Stimulated activated CD4-positive, alpha-beta T cell treated with anti-CD3 and anti-CD28 coated beads, Interleukin-2, amount 100 ng/mL, for 4 hours (primary cell): ENCODE measurements around the gene TBL1XR1.
"Not testable (repeated sequence)": the region's sequence is repeated elsewhere in the genome, so short reads cannot be mapped to it uniquely, and the experiment has no call there.

Experiments used
- DNase-seq: peaks from one replicate; pipeline ENCODE4 v3.0.0-alpha.2; 2020; ENCODE audit warnings: low read depth

The TBL1XR1 gene

GRCh38 chr3:177181418-177181817 lies 15.9 kb downstream of the TBL1XR1 start:
- no peak for DNase-seq

DNA sequence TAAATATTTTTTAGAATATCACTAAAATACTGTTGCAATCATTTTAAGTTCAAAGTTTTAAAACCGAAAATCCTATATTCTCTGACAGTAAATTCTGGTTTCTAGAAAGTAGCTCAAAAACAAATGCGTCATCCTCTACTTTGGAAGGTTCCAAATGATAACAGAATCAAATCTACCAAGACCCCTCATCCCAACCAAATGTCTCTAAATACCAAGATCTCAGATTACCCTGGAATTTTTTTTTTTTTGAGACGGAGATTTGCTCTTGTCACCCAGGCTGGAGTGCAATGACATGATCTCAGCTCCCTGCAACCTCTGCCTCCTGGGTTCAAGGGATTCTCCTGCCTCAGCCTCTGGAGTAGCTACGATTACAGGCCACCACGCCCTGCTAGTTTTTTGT lies 16.8 kb downstream of the TBL1XR1 start:
- no peak for DNase-seq

GRCh38 chr3:177179281-177180067 lies 17.8 kb downstream of the TBL1XR1 start:
- DNase-seq = no peak

DNA sequence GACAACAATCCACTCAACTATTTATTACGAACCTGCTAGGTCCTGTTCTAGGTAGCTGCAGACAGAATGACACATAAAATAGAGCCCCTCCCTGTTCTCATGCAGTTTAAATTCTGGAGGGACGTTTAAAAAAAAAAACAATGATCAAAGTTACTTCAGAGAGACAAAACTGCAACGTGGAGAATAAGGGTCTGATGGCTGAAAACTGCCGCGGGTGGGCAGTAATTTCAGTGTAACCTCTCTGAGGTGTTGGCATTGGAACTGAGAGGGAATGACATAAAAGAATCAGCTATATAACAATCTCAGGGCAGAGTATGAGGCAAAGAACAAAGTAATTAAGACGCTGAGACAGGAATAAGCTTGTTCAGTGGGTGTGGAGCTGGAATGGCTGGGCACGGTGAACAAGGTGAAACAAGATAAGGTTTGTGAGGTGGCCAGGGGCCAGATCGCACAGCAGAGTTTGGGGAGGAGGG lies 19.5 kb downstream of the TBL1XR1 start:
- no peak for DNase-seq

- DNase-seq = no peak
Observed at GRCh38 chr3:177174607-177175170, 22.6 kb downstream of the TBL1XR1 start.

DNA sequence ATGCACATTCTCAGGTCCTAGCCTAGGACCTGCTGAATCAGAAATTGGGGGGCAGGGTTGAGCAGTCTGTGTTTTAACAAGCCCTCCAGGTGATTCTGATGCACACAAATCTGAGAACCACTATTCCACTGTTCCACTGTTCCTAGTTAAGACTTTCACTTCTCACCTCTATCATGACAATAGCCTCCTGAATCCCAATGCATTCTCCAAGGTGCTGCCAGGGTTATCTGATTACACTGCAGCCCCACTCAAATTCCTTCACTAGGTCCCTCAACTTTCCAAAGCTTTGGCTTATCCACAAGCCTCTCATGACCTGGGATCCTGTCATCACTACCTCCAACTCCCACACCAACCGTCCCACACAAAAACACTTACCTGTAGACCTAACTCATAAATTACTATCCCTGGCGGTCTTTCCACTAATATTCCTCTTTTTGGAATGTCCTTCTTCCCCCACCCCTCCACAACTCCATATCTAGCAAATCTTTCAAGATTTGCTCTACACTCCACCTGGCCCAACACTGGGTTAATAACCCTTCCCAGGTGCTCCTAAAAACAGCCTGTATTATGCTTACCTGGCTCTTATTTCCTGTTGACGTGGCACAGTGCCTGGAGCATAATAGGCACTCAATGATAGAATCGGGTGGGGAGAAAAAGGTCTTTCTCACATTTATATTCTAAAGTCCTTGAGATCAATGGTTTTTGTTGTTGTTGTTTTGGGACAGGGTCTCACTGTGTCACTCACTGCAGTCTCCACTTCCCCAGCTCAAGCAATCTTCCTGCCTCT lies 27.2 kb downstream of the TBL1XR1 start:
- DNase-seq = no peak

- no peak for DNase-seq
Observed at GRCh38 chr3:177168431-177168830, 28.9 kb downstream of the TBL1XR1 start.

DNA sequence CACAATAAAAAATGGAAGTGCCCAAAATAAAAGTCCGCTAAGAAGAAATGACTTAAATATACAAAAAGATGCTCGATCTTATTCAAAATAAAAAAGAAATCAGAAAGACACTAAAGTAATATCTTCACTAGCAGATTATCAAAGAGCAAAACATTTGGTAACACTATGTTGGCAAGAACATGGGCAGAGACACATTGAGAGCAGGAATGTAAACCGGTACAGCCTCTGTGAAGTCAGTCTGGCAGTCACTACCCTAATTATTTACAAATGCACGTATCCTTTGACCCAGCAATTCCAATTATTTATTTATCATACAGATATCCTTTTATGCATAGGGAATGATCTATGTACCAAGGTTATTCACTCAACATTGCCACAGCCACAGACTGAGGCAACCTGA lies 34.5 kb downstream of the TBL1XR1 start:
- DNase-seq = no peak

DNA sequence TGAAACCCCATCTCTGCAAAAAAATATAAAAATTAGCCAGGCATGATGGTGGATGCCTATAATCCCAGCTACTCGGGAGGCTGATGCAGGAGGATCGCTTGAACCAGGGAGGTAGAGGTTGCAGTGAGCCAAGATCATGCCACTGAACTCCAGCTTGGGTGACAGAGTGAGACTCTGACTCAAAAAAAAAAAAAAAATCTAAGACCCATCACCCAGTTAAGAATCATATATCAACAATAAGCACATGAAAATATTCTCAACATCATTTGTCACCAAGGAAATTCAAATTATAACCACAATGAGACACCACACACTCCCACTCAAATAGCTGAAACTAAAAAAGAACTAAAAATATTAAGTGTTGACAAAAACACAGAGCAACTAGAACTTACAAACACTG lies 35.7 kb downstream of the TBL1XR1 start:
- DNase-seq = not testable (repeated sequence)

GRCh38 chr3:177158461-177158860 lies 38.8 kb downstream of the TBL1XR1 start:
- no peak for DNase-seq

- DNase-seq = no peak
Observed at GRCh38 chr3:177157492-177157891, 39.8 kb downstream of the TBL1XR1 start.

GRCh38 chr3:177154733-177155132 lies 42.5 kb downstream of the TBL1XR1 start:
- DNase-seq = no peak

DNA sequence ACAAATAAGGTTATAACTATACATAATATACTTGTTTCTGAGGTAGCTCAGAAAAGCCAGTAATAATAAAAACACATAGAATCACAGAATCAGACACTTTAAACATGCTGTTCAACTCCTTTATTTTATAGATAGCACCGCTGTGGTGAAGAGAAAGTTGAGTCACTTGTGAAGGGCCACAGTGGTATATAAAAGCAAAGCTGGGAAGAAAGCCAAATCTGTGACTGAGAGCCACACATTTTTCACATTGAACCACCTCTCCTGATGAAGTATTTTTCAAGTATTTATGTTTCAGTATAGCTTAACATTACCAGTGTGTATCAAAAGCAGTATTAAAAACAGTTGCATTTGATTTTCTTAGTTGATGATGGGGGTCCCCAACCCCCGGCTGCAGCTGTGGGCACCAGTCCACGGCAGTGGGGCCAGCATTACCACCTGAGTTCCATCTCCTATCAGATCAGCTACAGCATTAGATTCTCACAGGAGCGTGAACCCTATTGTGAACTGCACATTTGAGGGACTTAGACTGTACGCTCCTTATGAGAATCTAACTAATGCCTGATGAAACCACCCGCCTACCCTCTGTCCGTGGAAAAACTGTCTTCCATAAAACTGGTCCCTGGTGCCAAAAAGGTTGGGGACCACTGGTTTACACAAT lies 46.2 kb downstream of the TBL1XR1 start:
- no peak for DNase-seq

DNA sequence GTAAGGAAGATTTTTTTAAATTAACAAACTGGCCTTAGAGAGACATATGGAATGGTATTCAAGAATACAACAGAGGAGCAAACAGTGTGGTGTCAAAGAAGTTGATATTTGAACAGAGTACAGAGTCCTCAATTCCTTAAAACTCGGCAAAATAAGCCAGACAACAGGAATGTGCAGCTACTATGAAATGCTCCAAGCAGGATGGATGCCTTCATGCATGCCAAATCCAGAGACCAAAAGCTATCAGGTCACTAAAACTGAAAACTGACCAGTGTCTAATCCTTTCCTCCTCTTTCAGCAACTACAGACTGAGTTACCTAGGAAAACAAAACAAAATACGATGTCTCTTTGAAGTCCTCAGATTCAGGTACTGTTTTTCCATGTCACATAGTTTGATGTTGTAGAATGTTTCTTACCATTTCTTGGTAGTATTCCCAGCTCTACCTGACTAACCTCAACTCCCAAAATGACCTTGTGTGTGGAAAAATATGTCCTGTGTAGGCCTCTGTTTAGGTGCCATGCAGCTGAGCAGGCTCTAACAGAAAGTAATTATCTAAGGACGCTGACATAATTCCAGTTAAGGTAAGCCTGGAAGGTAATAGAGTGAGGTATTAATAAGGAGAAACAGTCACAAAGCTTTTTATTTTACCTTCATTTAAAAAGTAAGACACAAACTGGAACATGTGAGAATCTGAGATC lies 46.9 kb downstream of the TBL1XR1 start:
- DNase-seq = no peak

GRCh38 chr3:177149106-177149505 lies 48.2 kb downstream of the TBL1XR1 start:
- no peak for DNase-seq

DNA sequence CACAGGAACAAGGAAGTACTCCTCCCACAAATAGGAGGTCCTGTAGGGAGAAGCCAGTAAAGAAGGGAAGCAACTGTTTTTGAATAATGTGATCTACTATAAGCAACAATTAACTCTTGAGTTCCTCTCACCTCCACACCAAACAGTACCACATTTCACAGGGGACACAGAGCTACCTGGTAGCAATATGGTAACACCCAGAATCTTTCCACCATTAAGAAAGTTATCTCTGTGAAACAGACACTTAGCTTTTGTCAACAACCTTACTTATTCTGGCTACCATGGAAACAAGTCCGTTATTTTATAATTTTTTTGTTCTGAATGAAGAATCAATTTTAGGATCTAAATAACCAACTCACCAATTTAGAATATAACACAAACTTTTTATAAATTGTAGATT lies 49.5 kb downstream of the TBL1XR1 start:
- no peak for DNase-seq

DNA sequence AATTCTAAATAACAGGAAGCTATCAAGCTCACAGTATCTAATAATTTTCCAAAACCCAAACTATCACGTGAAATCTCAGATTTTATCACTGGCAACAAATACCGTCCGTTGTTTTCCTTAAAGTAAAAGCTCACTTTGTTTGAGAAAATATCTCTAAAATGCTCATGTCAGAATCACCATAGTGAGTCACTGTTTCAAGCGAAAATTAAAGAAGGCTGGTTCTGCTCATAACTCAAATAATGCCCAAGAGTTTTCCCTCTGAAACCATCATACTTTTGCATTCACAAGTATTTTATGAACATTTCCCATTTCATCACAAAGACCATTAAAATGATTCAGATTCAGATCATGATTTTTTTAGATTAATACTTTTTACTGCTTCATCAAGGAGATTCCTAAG lies 50.6 kb downstream of the TBL1XR1 start:
- DNase-seq = no peak

DNA sequence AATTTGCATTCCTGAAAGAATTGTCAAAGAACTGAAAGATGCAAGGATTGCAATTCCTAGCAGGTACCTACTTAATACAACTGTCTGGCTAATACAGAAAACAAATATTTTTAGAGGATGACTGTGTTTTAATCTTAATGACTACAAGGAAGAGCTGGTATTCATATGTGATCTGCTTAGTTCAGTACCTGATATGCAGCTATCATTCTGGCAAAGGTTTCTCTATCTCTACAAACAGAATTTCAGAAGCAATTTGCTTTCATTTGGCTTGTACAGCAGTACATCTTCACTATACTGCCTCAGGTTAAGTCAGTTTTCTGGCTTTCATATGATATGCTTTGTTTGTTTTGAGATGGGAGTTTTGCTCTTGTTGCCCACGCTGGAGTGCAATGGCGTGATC lies 51.3 kb downstream of the TBL1XR1 start:
- DNase-seq = no peak

- DNase-seq = no peak
Observed at GRCh38 chr3:177145381-177145780, 51.9 kb downstream of the TBL1XR1 start.

GRCh38 chr3:177144922-177145321 lies 52.4 kb downstream of the TBL1XR1 start:
- no peak for DNase-seq

DNA sequence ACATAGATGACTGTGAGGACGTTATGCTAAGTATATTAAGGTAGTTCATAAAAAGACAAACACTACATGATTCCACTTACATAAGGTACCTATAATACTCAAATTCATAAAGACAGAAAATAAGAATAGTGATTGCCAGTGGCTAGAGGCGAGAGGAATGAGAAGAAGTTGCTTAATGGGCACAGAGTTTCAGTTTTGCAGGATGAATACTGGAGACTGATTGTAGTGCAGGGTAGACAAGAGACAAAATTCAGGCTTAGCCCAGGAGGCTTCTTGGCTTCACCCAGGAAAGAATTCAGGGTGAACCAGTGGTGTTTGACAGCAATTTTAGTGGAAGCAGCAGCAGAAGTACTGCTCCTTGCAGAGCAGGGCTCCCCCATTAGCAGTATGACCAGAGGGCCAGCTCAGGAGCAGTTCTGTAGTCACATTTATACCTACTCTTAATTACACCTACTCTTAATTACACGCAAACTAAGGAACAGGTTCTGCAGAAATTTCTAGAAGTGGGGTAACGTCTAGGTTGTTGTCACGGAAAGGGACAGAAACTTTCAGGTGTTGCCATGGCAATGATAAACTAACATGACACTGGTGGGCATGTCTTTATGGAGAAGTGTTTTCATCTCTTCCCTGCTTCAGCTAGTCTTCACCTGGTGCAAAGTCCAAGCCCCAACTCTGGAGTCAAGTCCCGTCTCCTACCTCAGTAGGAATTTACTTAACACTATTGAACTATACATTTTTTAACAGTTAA lies 55.2 kb downstream of the TBL1XR1 start:
- DNase-seq = no peak
